Measurements from ENCODE around the gene CAMK1G.

DNA sequence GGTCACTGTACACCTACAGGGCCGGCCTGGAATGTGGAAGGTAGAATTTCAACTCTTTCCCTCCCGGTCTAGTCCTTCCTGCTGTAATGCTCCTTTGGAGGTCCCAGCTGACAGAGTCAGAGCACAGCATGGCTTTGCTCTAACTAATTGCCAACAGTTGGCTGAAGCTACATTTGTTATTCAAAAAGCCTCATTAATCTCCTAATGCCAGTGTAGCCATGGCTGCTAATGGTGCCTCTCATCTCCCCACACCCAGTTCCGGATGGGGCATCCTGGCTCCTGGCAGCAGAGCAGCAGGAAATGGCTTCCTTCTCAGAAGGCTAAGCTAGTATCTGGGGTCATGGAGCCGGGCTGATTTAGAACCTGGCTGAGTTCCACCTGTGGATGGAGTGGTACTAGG, 18.7 kb upstream of the CAMK1G start:
- no peak for TF ChIP-seq EZH2 (IDR thresholded peaks at IDR 0.05; ENCODE audit: insufficient read depth, poor library complexity, severe bottlenecking)
- no peak for TF ChIP-seq EZH2phosphoT487 (IDR thresholded peaks at IDR 0.05; ENCODE audit: insufficient read depth, low read depth)
